ENCODE measurements around the gene ANXA2. TPM values are rescaled to one million over a fixed set of nuclear protein-coding genes. Genes with fewer than 3 reads are reported as not detected.

Gene ANXA2
- polyA plus RNA-seq, 1 of the 3 experiments (the other 2 are of a cell fraction), result 4,669 TPM

DNA sequence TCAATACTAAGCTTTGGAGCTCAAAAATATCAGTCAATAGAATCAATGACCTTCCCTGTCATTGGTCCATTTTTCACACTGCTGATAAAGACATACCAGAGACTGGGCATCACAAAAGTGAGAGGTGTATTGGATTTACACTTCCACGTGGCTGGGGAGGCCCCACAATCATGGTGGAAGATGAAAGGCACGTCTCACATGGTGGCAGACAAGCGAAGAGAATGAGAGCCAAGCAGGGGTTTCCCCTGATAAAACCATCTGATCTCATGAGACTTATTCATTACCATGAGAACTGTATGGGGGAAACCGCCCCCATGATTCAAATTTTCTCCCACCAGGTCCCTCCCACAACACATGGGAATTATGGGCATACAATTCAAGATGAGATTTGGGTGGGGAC is 81.9 kb downstream of the ANXA2 start:
- 13% methylated on average over 4 of the region's 4 CpGs for WGBS (ENCODE audit: low lambda C conversion rate)
- POLR2A ChIA-PET, result no interaction called here

More for the DNA sequence above, 81.9 kb downstream of the ANXA2 start:
- H2AFZ ChIP-seq (ENCODE audit: low read depth), result no peak overlapping the region
- TF ChIP-seq TCF12 (IDR thresholded peaks at IDR 0.05) (no peak), FOXJ3 (CRISPR knock-in tag; IDR thresholded peaks at IDR 0.05) (no peak), FOXM1 (IDR thresholded peaks at IDR 0.05; ENCODE audit: low read depth) (no peak), SIN3A (IDR thresholded peaks at IDR 0.05; ENCODE audit: borderline replicate concordance, low read depth, low read length) (no peak), NRF1 (IDR thresholded peaks at IDR 0.05; ENCODE audit: low read depth, low read length) (no peak), TEAD4 (IDR thresholded peaks at IDR 0.05; ENCODE audit: borderline replicate concordance, insufficient read depth) (no peak), JUND (IDR thresholded peaks at IDR 0.05) (no peak), GABPA (IDR thresholded peaks at IDR 0.05; ENCODE audit: low read depth) (no peak), SMC3 (IDR thresholded peaks at IDR 0.05; ENCODE audit: low read depth, low read length) (no peak), GATA2 (CRISPR knock-in tag; IDR thresholded peaks at IDR 0.05) (no peak), TAF1 (IDR thresholded peaks at IDR 0.05; ENCODE audit: borderline replicate concordance, low read depth, low read length) (no peak), CHD2 (IDR thresholded peaks at IDR 0.05; ENCODE audit: low read length, partially characterized antibody) (no peak), REST (IDR thresholded peaks at IDR 0.05; ENCODE audit: low read depth, low read length) (no peak), EZH2phosphoT487 (IDR thresholded peaks at IDR 0.05; ENCODE audit: borderline replicate concordance, low read depth) (no peak), EP300 (IDR thresholded peaks at IDR 0.05; ENCODE audit: borderline replicate concordance in 1 of 2, low read depth in 1 of 2, low read length in 1 of 2) (no peak), POLR2AphosphoS5 (IDR thresholded peaks at IDR 0.05; ENCODE audit: low read depth, low read length) (no peak), NFIC (IDR thresholded peaks at IDR 0.05; ENCODE audit: borderline replicate concordance) (no peak)
- TF ChIP-seq, protein P1, sequence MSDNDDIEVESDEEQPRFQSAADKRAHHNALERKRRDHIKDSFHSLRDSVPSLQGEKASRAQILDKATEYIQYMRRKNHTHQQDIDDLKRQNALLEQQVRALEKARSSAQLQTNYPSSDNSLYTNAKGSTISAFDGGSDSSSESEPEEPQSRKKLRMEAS (IDR thresholded peaks at IDR 0.05; ENCODE audit: low read depth), result no peak
- TF ChIP-seq, protein P2, sequence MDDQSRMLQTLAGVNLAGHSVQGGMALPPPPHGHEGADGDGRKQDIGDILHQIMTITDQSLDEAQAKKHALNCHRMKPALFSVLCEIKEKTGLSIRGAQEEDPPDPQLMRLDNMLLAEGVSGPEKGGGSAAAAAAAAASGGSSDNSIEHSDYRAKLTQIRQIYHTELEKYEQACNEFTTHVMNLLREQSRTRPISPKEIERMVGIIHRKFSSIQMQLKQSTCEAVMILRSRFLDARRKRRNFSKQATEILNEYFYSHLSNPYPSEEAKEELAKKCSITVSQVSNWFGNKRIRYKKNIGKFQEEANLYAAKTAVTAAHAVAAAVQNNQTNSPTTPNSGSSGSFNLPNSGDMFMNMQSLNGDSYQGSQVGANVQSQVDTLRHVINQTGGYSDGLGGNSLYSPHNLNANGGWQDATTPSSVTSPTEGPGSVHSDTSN (IDR thresholded peaks at IDR 0.05), result no peak
- TF ChIP-seq, protein P3, sequence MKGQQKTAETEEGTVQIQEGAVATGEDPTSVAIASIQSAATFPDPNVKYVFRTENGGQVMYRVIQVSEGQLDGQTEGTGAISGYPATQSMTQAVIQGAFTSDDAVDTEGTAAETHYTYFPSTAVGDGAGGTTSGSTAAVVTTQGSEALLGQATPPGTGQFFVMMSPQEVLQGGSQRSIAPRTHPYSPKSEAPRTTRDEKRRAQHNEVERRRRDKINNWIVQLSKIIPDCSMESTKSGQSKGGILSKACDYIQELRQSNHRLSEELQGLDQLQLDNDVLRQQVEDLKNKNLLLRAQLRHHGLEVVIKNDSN (IDR thresholded peaks at IDR 0.05; ENCODE audit: borderline replicate concordance, low read depth), result no peak
- H3K4me1 ChIP-seq (ENCODE audit: control insufficient read depth in 1 of 2, insufficient read depth in 2 of 2, low read depth in 1 of 2, low read length in 1 of 2), result no peaks in the 10 kb centered on the region
- no peaks in the 10 kb centered on the region for H3K9me3 ChIP-seq
- peaks cover 9% of the 10 kb centered on the region; the same call in 1 of the 2 replicates for H3K27me3 ChIP-seq (ENCODE audit: insufficient read depth)
- H3K4me3 ChIP-seq (ENCODE audit: low read depth in 2 of 2, low read length in 1 of 2), result no peak overlapping the region
- H3K9me2 ChIP-seq, result no peaks in the 10 kb centered on the region
- no peak overlapping the region for H3K4me2 ChIP-seq
- H3K36me3 ChIP-seq (replicated peaks in 1 of 2; ENCODE audit: control insufficient read depth in 1 of 2, insufficient read depth in 2 of 2, low read length in 1 of 2), result no peaks in the 10 kb centered on the region
- H3K27ac ChIP-seq (ENCODE audit: low read depth in 2 of 2, low read length in 1 of 2), result no peak overlapping the region
- H4K20me1 ChIP-seq (ENCODE audit: insufficient read depth), result no peaks in the 10 kb centered on the region
- no peaks in the 10 kb centered on the region for H3K79me2 ChIP-seq (ENCODE audit: insufficient read depth)
- CTCF ChIA-PET, result interaction anchor here (1.1 to 7.5 kb wide), 2 partner anchors 11 to 83 kb away, joined by 3 to 57 read pairs; no protein-coding TSS in a partner anchor
- H3K9ac ChIP-seq, result no peak overlapping the region
- H3F3A ChIP-seq (replicated peaks; ENCODE audit: insufficient read depth), result no peaks in the 10 kb centered on the region
- no peak for DNase-seq
